IMR-90 (cell line): ENCODE results near the gene SDHB. TPM values are rescaled to one million over a fixed set of nuclear protein-coding genes. Genes with fewer than 3 reads are reported as not detected.

Experiments used
- ATAC-seq: fragments of 200-7000 bp; cut with Tn5 transposase; 2 replicates; pipeline ENCODE4 v1.9.1; 2020; ENCODE audit warnings: low read depth, mild to moderate bottlenecking, moderate library complexity
- BruUV-seq: library from RNA; stranded (reverse); fragments of 400-500 nt; replicated peaks from 2 replicates; lab custom pipeline; 2021; lab: Mats Ljungman, UMichigan
- CTCF ChIA-PET: fragments of 300-600 bp; formaldehyde crosslinking; extraction: SDS; loops from one replicate; lab custom pipeline; 2021; ENCODE audit warnings: antibody characterized with exemption; lab: Yijun Ruan, JAX
- POLR2A ChIA-PET: fragments of 300-600 bp; sonication (Branson Sonifier 250); formaldehyde crosslinking; loops from one replicate; lab custom pipeline; 2022; ENCODE audit warnings: antibody characterized with exemption; ENCODE audit not compliant: unreplicated experiment; lab: Charles Lee
- DNase-seq: peaks from one replicate; pipeline ENCODE4 v3.0.0; 2013
- H2AFZ ChIP-seq: replicated peaks from 2 replicates; pipeline ENCODE3; 2013; ENCODE audit warnings: low read length, mild to moderate bottlenecking; ENCODE audit not compliant: poor library complexity
- H2AK5ac ChIP-seq: 2 replicates; pipeline ENCODE4 v1.6.1; 2013; ENCODE audit warnings: low read depth, low read length, inconsistent platforms
- H2AK9ac ChIP-seq: replicated peaks from 2 replicates; pipeline ENCODE3; 2013; ENCODE audit warnings: mild to moderate bottlenecking, low read depth, low read length, moderate library complexity; ENCODE audit not compliant: poor library complexity
- H2BK120ac ChIP-seq: 2 replicates; pipeline ENCODE4 v1.6.1; 2013; ENCODE audit warnings: low read depth, low read length, inconsistent platforms
- H2BK15ac ChIP-seq: 3 replicates; pipeline ENCODE4 v1.6.1; 2013; ENCODE audit warnings: low read depth, low read length, inconsistent platforms
- H2BK20ac ChIP-seq: 2 replicates; pipeline ENCODE4 v1.6.1; 2013; ENCODE audit warnings: low read depth, mild to moderate bottlenecking, inconsistent platforms, low read length, moderate library complexity
- H2BK5ac ChIP-seq: 2 replicates; pipeline ENCODE4 v1.6.1; 2013; ENCODE audit warnings: mild to moderate bottlenecking, low read depth, low read length, inconsistent platforms; ENCODE audit not compliant: poor library complexity, severe bottlenecking
- H3K14ac ChIP-seq: replicated peaks from 2 replicates; pipeline ENCODE4 v1.6.1; 2013; ENCODE audit warnings: low read depth, low read length, inconsistent platforms
- H3K18ac ChIP-seq: 2 replicates; pipeline ENCODE4 v1.6.1; 2013; ENCODE audit warnings: low read depth, low read length, control low read depth
- H3K23ac ChIP-seq: 2 replicates; pipeline ENCODE4 v1.6.1; 2013; ENCODE audit warnings: low read depth, low read length, inconsistent platforms
- H3K27ac ChIP-seq: 2 replicates; pipeline ENCODE4 v1.5.1; 2013; ENCODE audit warnings: mild to moderate bottlenecking, control low read depth, low read length; ENCODE audit not compliant: insufficient read depth
- H3K27me3 ChIP-seq: 2 replicates; pipeline ENCODE4 v1.6.1; 2013; ENCODE audit warnings: low read length; ENCODE audit not compliant: control insufficient read depth, insufficient read depth
- H3K36me3 ChIP-seq: 2 replicates; pipeline ENCODE4 v1.6.1; 2013; ENCODE audit warnings: low read length, mixed read lengths; ENCODE audit not compliant: control insufficient read depth, insufficient read depth
- H3K4ac ChIP-seq: 2 replicates; pipeline ENCODE4 v1.6.1; 2013; ENCODE audit warnings: low read depth, low read length, inconsistent platforms
- H3K4me1 ChIP-seq: 2 replicates; pipeline ENCODE4 v1.6.1; 2013; ENCODE audit warnings: low read length, mixed read lengths; ENCODE audit not compliant: control insufficient read depth, insufficient read depth
- H3K4me2 ChIP-seq: 2 replicates; pipeline ENCODE4 v1.6.1; 2013; ENCODE audit warnings: low read depth, mild to moderate bottlenecking, control low read depth, low read length, moderate library complexity
- H3K4me3 ChIP-seq: 2 replicates; pipeline ENCODE4 v1.5.1; 2013; ENCODE audit warnings: low read depth, mild to moderate bottlenecking, control low read depth, low read length, moderate library complexity; ENCODE audit not compliant: insufficient read depth
- H3K56ac ChIP-seq: 2 replicates; pipeline ENCODE4 v1.6.1; 2013; ENCODE audit warnings: low read length, inconsistent platforms; ENCODE audit not compliant: insufficient read depth; ENCODE audit errors: extremely low read depth
- H3K79me1 ChIP-seq, 2 experiments: 2 replicates each; pipeline ENCODE4 v1.6.1; 2013; ENCODE audit warnings: low read length in 2 of 2, inconsistent platforms in 1 of 2, low read depth in 1 of 2
- H3K9ac ChIP-seq: 2 replicates; pipeline ENCODE4 v1.6.1; 2013; ENCODE audit warnings: low read depth, low read length, control low read depth
- H3K9me1 ChIP-seq: 2 replicates; pipeline ENCODE4 v1.6.1; 2013; ENCODE audit warnings: low read length, inconsistent platforms; ENCODE audit not compliant: insufficient read depth
- H3K9me3 ChIP-seq: 2 replicates; pipeline ENCODE4 v1.6.1; 2013; ENCODE audit warnings: low read length; ENCODE audit not compliant: control insufficient read depth, insufficient read depth
- H4K20me1 ChIP-seq: 2 replicates; pipeline ENCODE4 v1.6.1; 2013; ENCODE audit warnings: low read length, inconsistent platforms; ENCODE audit not compliant: insufficient read depth
- H4K5ac ChIP-seq: 2 replicates; pipeline ENCODE4 v1.6.1; 2013; ENCODE audit warnings: mild to moderate bottlenecking, low read depth, low read length, control low read depth
- H4K8ac ChIP-seq, 2 experiments: 2 replicates each; pipeline ENCODE4 v1.6.1; 2013; ENCODE audit warnings: low read depth in 2 of 2, low read length in 2 of 2, control low read depth in 1 of 2, inconsistent platforms in 1 of 2
- H4K91ac ChIP-seq: 2 replicates; pipeline ENCODE4 v1.6.1; 2013; ENCODE audit warnings: low read depth, low read length, inconsistent platforms; ENCODE audit not compliant: insufficient read depth
- BHLHE40 ChIP-seq: fragments of 150-350 bp; IDR thresholded peaks from 2 replicates; pipeline ENCODE4 v1.6.1; 2016; ENCODE audit warnings: mild to moderate bottlenecking, low read depth, low read length
- CEBPB ChIP-seq: IDR thresholded peaks from 2 replicates; pipeline ENCODE4 v1.6.1; 2012; ENCODE audit warnings: low read depth, low read length, improper control_type of control experiment
- CHD1 ChIP-seq: IDR thresholded peaks from 2 replicates; pipeline ENCODE4 v1.6.1; 2012; ENCODE audit warnings: low read depth, low read length, improper control_type of control experiment
- CTCF ChIP-seq: conservative IDR thresholded peaks from 2 replicates; pipeline ENCODE4 v1.5.1; 2012; ENCODE audit warnings: mild to moderate bottlenecking, low read depth, low read length, improper control_type of control experiment
- ELK1 ChIP-seq: fragments of 150-350 bp; IDR thresholded peaks from 2 replicates; pipeline ENCODE4 v1.6.1; 2016; ENCODE audit warnings: low read depth, mild to moderate bottlenecking, low read length, moderate library complexity, borderline replicate concordance
- FOS ChIP-seq: fragments of 150-350 bp; IDR thresholded peaks from 2 replicates; pipeline ENCODE4 v1.6.1; 2016; ENCODE audit warnings: low read depth, low read length
- MAFK ChIP-seq: IDR thresholded peaks from 2 replicates; pipeline ENCODE4 v1.6.1; 2012; ENCODE audit warnings: low read depth, low read length, improper control_type of control experiment
- MAZ ChIP-seq: IDR thresholded peaks from 2 replicates; pipeline ENCODE4 v1.6.1; 2012; ENCODE audit warnings: low read depth, mild to moderate bottlenecking, low read length, improper control_type of control experiment, moderate library complexity, borderline replicate concordance
- MXI1 ChIP-seq: IDR thresholded peaks from 2 replicates; pipeline ENCODE4 v1.6.1; 2012; ENCODE audit warnings: low read depth, mild to moderate bottlenecking, low read length, moderate library complexity, borderline replicate concordance
- NFE2L2 ChIP-seq: fragments of 150-350 bp; IDR thresholded peaks from 2 replicates; pipeline ENCODE4 v1.6.1; 2016; ENCODE audit warnings: low read depth, mild to moderate bottlenecking, low read length
- POLR2A ChIP-seq: IDR thresholded peaks from 2 replicates; pipeline ENCODE4 v1.6.1; 2012; ENCODE audit warnings: mild to moderate bottlenecking, low read depth, low read length
- RAD21 ChIP-seq: IDR thresholded peaks from 2 replicates; pipeline ENCODE4 v1.6.1; 2012; ENCODE audit warnings: low read length, improper control_type of control experiment
- RCOR1 ChIP-seq: IDR thresholded peaks from 2 replicates; pipeline ENCODE4 v1.6.1; 2012; ENCODE audit warnings: mild to moderate bottlenecking, low read length, improper control_type of control experiment; ENCODE audit not compliant: insufficient replicate concordance
- RFX5 ChIP-seq: IDR thresholded peaks from 2 replicates; pipeline ENCODE4 v1.8.0; 2012; ENCODE audit warnings: low read depth, mild to moderate bottlenecking, low read length, moderate library complexity
- SMC3 ChIP-seq: fragments of 150-350 bp; IDR thresholded peaks from 2 replicates; pipeline ENCODE4 v1.6.1; 2016; ENCODE audit warnings: low read depth, mild to moderate bottlenecking, antibody characterized with exemption, low read length, moderate library complexity
- USF2 ChIP-seq: fragments of 150-350 bp; IDR thresholded peaks from 2 replicates; pipeline ENCODE4 v1.6.1; 2017; ENCODE audit warnings: mild to moderate bottlenecking, antibody characterized with exemption, low read length, low read depth
- WGBS, 2 experiments: methylation state at CpG; one replicate each; pipeline versions ENCODE4 v1.1.5 to v1.1.7; 2013; ENCODE audit warnings: missing lambda C conversion rate in 2 of 2; ENCODE audit not compliant: insufficient read length in 1 of 2; ENCODE audit errors: extremely low coverage in 2 of 2; 5-methylcytosine and 5-hydroxymethylcytosine counted together
- dilution Hi-C: fragments of 300-500 bp; cut with HindIII; formaldehyde crosslinking; loops from one replicate; pipeline ENCODE4 v1.14.3; 2018; ENCODE audit warnings: low sequenced_read_pairs; ENCODE audit not compliant: unreplicated experiment
- in situ Hi-C: fragments of 300-500 bp; cut with MboI; formaldehyde crosslinking; loops from 3 replicates; pipeline ENCODE4 v1.14.3; 2019; ENCODE audit warnings: low sequenced_read_pairs, inconsistent platforms, mixed read lengths
- intact Hi-C: fragments of 100-400 bp; cut with micrococcal nuclease; formaldehyde crosslinking; loops from 2 replicates; pipeline ENCODE4 v1.10.0; 2022
- polyA plus RNA-seq, 3 experiments: library from polyadenylated mRNA; depleted of rRNA; stranded (reverse); fragments of >200 nt; gene quantifications; 2 replicates each; pipeline ENCODE4 v1.2.3, GENCODE V29; 2012; ENCODE audit warnings: low replicate concordance in 1 of 3
- total RNA-seq: library from RNA; depleted of rRNA; stranded (reverse); fragments of >200 nt; gene quantifications from 2 replicates; pipeline ENCODE4 v1.2.3, GENCODE V29; 2012

Gene SDHB
- total and polyA plus RNA-seq, 2 of the 4 experiments (the other 2 are of a cell fraction): 122 to 206 TPM

GRCh38 chr1:16989676-16990391 is 64.0 kb downstream of the SDHB start:
- H3K9me1 ChIP-seq: no peaks in the 10 kb centered on the region
- WGBS, 2 experiments: 90% methylated on average over 11 of the region's 22 CpGs; no CpG with 5 or more reads in 1 of the 2 experiments
- CTCF ChIA-PET: no interaction called here
- H4K20me1 ChIP-seq: no peaks in the 10 kb centered on the region
- H2AK9ac ChIP-seq: no peak overlapping the region
- no TSS peak for BruUV-seq
- H2BK120ac ChIP-seq: no peak overlapping the region
- no peak overlapping the region for H3K18ac ChIP-seq
- dilution Hi-C loops: no loop called here
- H3K4me1 ChIP-seq: peaks cover under 1% of the 10 kb centered on the region; the same call in 1 of the 2 replicates
- no peak overlapping the region for H3K9ac ChIP-seq
- H4K8ac ChIP-seq: no peak overlapping the region
- no peak overlapping the region for H3K56ac ChIP-seq
- H2AK5ac ChIP-seq: no peak overlapping the region
- no peak overlapping the region for H2BK20ac ChIP-seq
- H4K91ac ChIP-seq: no peak overlapping the region
- H3K4me2 ChIP-seq: no peak overlapping the region
- TF ChIP-seq RFX5: no peak
- TF ChIP-seq ELK1: no peak
- TF ChIP-seq MXI1: no peak
- TF ChIP-seq NFE2L2: no peak
- no peak for TF ChIP-seq POLR2A
- no peak for TF ChIP-seq CHD1
- no peak for TF ChIP-seq RAD21
- TF ChIP-seq BHLHE40: no peak
- no peak for TF ChIP-seq MAFK
- TF ChIP-seq RCOR1: no peak
- TF ChIP-seq CEBPB: no peak
- no peak for TF ChIP-seq FOS
- TF ChIP-seq SMC3: no peak
- TF ChIP-seq CTCF: no peak
- TF ChIP-seq MAZ: no peak
- TF ChIP-seq USF2: no peak
- no peak overlapping the region for H2BK5ac ChIP-seq
- no peak overlapping the region for H3K14ac ChIP-seq
- H3K36me3 ChIP-seq: peaks cover 13% of the 10 kb centered on the region
- H2AFZ ChIP-seq: no peak overlapping the region
- POLR2A ChIA-PET: no interaction called here
- H3K4ac ChIP-seq: no peak overlapping the region
- H3K9me3 ChIP-seq: no peaks in the 10 kb centered on the region
- ATAC-seq (no peak), DNase-seq (no peak)
- H3K79me1 ChIP-seq: no peaks in the 10 kb centered on the region
- intact Hi-C loops: no loop called here
- H3K27me3 ChIP-seq: no peaks in the 10 kb centered on the region
- no peak overlapping the region for H2BK15ac ChIP-seq
- H3K27ac ChIP-seq: no peak overlapping the region
- no peak overlapping the region for H4K5ac ChIP-seq
- H3K4me3 ChIP-seq: no peak overlapping the region
- in situ Hi-C loops: no loop called here
- H3K23ac ChIP-seq: no peak overlapping the region
